ENCODE data around the gene TSC22D3.

DNA sequence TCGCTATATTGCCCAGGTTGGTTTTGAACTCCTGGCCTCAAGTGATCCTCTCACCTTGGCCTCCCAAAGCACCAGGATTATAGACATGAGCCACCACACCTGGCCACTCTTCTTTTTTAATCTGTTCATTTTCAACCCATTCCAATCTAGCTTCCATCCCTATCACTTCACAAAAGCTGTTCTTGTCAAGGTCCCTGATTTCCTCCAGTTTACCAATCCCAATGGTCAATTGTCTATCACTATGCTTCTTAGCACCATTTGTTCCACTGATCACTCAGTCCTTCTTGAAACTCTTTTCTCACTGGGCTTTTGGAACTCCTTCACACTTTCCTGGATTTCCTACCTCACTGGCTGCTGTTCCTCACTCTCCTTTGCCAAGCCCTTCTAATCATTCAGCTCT, 108.7 kb downstream of the TSC22D3 start:
- TF ChIP-seq, protein P1, sequence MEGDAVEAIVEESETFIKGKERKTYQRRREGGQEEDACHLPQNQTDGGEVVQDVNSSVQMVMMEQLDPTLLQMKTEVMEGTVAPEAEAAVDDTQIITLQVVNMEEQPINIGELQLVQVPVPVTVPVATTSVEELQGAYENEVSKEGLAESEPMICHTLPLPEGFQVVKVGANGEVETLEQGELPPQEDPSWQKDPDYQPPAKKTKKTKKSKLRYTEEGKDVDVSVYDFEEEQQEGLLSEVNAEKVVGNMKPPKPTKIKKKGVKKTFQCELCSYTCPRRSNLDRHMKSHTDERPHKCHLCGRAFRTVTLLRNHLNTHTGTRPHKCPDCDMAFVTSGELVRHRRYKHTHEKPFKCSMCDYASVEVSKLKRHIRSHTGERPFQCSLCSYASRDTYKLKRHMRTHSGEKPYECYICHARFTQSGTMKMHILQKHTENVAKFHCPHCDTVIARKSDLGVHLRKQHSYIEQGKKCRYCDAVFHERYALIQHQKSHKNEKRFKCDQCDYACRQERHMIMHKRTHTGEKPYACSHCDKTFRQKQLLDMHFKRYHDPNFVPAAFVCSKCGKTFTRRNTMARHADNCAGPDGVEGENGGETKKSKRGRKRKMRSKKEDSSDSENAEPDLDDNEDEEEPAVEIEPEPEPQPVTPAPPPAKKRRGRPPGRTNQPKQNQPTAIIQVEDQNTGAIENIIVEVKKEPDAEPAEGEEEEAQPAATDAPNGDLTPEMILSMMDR (IDR thresholded peaks at IDR 0.05), result no peak
- no peak for TF ChIP-seq POLR2A (IDR thresholded peaks at IDR 0.05)
